Right lobe of liver (tissue), 6 donors: ENCODE results near the gene AUH. TPM values are rescaled to one million over a fixed set of nuclear protein-coding genes. Genes with fewer than 3 reads are reported as not detected.
A peak's percentile ranks its signal among the peaks of the same experiment; 100 is the strongest.

Experiments used
- ATAC-seq, 4 donors: fragments of 200-7000 bp; cut with Tn5 transposase; one replicate each; pipeline ENCODE4 v1.9.1; 2020; ENCODE audit warnings: mild to moderate bottlenecking in 4 of 4, moderate library complexity in 4 of 4
- DNase-seq, 3 donors: peaks; one replicate each; pipeline ENCODE4 v3.0.0-alpha.2; 2020
- H3K27ac ChIP-seq, 3 donors: fragments of 200-600 bp; one replicate each; pipeline ENCODE4 v1.8.0; 2022
- H3K27me3 ChIP-seq, 2 donors: fragments of 200-600 bp; one replicate each; pipeline ENCODE4 v1.8.0; 2022
- H3K36me3 ChIP-seq, 4 donors: fragments of 200-600 bp; sonication (generic) in 1 of 4; one replicate each; pipeline versions ENCODE4 v1.5.1 to v1.8.0; 2017 to 2022; ENCODE audit warnings: control low read depth in 1 of 4
- H3K4me1 ChIP-seq, 4 donors: fragments of 200-600 bp; sonication (generic) in 1 of 4; one replicate each; pipeline versions ENCODE4 v1.5.1 to v1.8.0; 2017 to 2022; ENCODE audit warnings: control low read depth in 1 of 4
- H3K4me3 ChIP-seq, 3 donors: fragments of 200-600 bp; one replicate each; pipeline ENCODE4 v1.8.0; 2022
- H3K9me3 ChIP-seq, 4 donors: fragments of 200-600 bp; sonication (generic) in 1 of 4; one replicate each; pipeline versions ENCODE4 v1.5.1 to v1.8.0; 2017 to 2022; ENCODE audit warnings: control low read depth in 1 of 4
- CTCF ChIP-seq, 4 donors: fragments of 200-600 bp in 3 of 4; fragments of 450-650 bp in 1 of 4; IDR thresholded peaks; one replicate each; pipeline versions ENCODE4 v1.5.1 to v1.8.0; 2016 to 2022; ENCODE audit warnings: antibody characterized with exemption in 4 of 4, mild to moderate bottlenecking in 2 of 4
- POLR2A ChIP-seq: fragments of 450-650 bp; IDR thresholded peaks from one replicate; pipeline ENCODE4 v1.6.1; 2017; ENCODE audit warnings: antibody characterized with exemption, mild to moderate bottlenecking
- WGBS: methylation state at CpG from one replicate; pipeline ENCODE4 v1.1.6; 2018; ENCODE audit warnings: low coverage, low lambda C conversion rate; ENCODE audit not compliant: insufficient coverage; ENCODE audit errors: missing lambda C conversion rate; 5-methylcytosine and 5-hydroxymethylcytosine counted together
- intact Hi-C, 2 donors: fragments of 100-400 bp; cut with DNase I; formaldehyde crosslinking; loops; one replicate each; pipeline versions ENCODE4 v1.11.2 to v1.14.1; 2022
- long read RNA-seq: library from polyadenylated mRNA; unstranded; transcript quantifications from one replicate; pipeline ENCODE4 v2.0.0, GENCODE V29; 2019
- total RNA-seq, 6 experiments: library from RNA; depleted of rRNA in 2 of 6; stranded (reverse); fragments of >200 nt in 2 of 6; fragmentation: NEBNext Ultra II Directional in 3 of 6; extraction: Animal tissue kit (Norgen Biotek cat#: 25700) in 3 of 6; gene quantifications; one replicate each; pipeline versions ENCODE4 v1.1.0 to v1.2.4, GENCODE V29; 2016 to 2023
- donor health status: DM: no; HTN: yes; CAD: no.
- donor health status: DM: no; HTN: no; CAD: no.
- donor health status: DM: no; HTN: no; CAD: no.
- donor health status: DM: no; HTN: yes; CAD: no.
- donor health status: DM: no; HTN: yes; CAD: no.

AUH gene
- 10 to 100 TPM; 12.0 to 22.4 (median 18.4) TPM for total RNA-seq
- long read RNA-seq, partial matches to known transcripts = 0 of 1 reads
- long read RNA-seq, other reads (novel, unspliced or antisense) = 0 of 1 reads

DNA sequence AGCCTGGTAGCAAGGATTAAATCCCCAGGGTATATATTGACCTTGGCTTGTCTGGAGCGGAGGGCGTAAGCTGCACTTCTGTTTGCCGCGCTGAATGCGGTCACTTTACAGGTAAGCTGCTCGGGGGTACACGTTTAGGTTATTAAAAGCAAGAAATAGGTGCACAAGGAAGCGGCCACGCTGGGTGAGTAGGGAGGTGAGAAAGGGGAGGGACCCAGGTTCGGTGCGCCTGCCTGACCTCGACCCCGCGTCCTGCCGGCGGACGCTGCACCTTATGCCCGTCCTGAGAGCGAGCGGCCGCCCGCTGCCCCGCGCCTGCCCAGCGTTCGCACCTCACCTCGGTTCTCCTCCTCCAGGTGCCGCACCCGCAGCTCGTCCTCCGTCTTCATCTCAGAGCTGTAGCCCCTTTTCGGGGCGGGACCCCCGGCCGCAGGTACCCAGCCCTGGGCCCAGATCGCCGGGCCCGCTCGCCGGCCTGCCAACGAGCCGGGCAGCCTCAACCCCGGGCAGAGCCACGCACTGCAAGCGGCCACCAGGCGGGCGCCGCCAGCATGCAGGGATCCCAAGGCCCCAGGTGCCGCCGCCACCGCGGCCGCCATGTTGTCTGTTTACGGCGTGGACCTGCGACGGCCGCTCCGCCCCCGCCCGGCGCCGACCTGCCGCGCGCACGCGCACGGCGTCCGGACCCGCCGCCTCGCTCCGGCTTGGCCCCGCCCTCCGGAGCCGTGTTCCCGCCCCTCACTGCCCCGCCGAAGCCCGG is at the start of gene AUH:
Gene AUH (minus strand): TSS at position 628 of the 760 bp plus-strand sequence. CDS start 29 bp downstream, at position 599.
- Histone ChIP-seq H3K27ac (peak within 1 kb of the TSS; percentile 93 to 98 (median 97)), H3K4me1 (peaks cover 0 to 15% (median 5%) of the 10 kb centered on the region in 4 donors), H3K27me3 (no peaks in the 10 kb centered on the region), H3K4me3 (peak within 1 kb of the TSS; percentile 93 to 99 (median 94)), H3K9me3 (no peaks in the 10 kb centered on the region), H3K36me3 (no peaks in the 10 kb centered on the region)
- WGBS = 0% methylated on average over 7 of the region's 82 CpGs
- TF ChIP-seq POLR2A (peak; percentile 68), CTCF (IDR thresholded peaks at IDR 0.05) (no peak)
- intact Hi-C loops = no loop called here
- peak; percentile 96 to 99 (median 98) for ATAC-seq
- DNase-seq = peak; percentile 90 to 92 (median 90)

DNA sequence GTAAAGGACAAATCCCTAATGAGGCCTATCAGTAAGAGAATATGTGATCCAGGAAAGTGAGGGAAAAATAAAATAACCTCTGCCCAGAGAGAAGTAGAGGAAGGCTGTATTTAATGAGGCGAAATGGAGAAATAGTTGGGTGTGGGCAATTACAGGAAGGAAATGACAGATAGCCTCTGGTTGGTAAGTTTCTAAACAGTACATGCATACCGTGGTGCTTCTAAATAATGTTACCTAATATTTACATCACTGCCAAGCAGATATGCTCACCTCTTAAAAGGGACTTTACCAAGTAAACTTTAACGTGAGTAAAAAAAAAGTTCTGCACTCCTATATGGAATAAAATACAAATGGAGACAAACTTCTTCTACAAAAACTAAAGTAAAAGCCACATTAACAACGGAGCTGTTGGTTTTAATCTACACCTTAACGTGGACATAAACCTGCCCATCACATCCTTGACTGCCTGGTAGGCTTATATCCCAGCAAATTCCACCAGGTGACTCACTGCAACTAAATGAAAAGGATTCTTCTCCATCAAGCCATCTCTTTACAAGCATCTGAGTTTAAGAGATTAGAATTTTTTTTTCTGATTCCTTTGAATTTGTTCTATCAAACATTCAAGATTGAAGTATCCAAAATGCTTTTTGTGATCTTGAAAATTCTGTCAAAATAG is 49.5 kb upstream of the AUH start:
- TF ChIP-seq CTCF (IDR thresholded peaks at IDR 0.05) (no peak), POLR2A (no peak)
- Histone ChIP-seq H3K4me3 (no peak overlapping the region), H3K9me3 (no peaks in the 10 kb centered on the region), H3K36me3 (peaks cover 7 to 19% (median 15%) of the 10 kb centered on the region in 4 donors), H3K4me1 (peaks cover 0 to 6% (median 0%) of the 10 kb centered on the region in 4 donors), H3K27ac (no peak overlapping the region), H3K27me3 (no peaks in the 10 kb centered on the region)
- WGBS = 45% methylated on average over 5 of the region's 5 CpGs
- intact Hi-C loops = no loop called here
- DNase-seq (no peak), ATAC-seq (peak; percentile 32 to 52 (median 43))

GRCh38 chr9:91410161-91410560 is 48.4 kb upstream of the AUH start:
- no peak for TF ChIP-seq POLR2A
- TF ChIP-seq CTCF (IDR thresholded peaks at IDR 0.05) = no peak
- ATAC-seq (no peak), DNase-seq (no peak)
- Histone ChIP-seq H3K4me3 (no peak overlapping the region), H3K4me1 (peaks cover 0 to 3% (median 0%) of the 10 kb centered on the region in 4 donors), H3K9me3 (no peaks in the 10 kb centered on the region), H3K27me3 (no peaks in the 10 kb centered on the region), H3K36me3 (peaks cover 7 to 19% (median 15%) of the 10 kb centered on the region in 4 donors), H3K27ac (no peak overlapping the region)
- intact Hi-C loops = no loop called here
- 94% methylated on average over 10 of the region's 12 CpGs for WGBS

GRCh38 chr9:91408475-91408874 is 46.8 kb upstream of the AUH start:
- WGBS = 92% methylated on average over 1 of the region's 1 CpG
- DNase-seq (no peak), ATAC-seq (no peak)
- Histone ChIP-seq H3K27ac (no peak overlapping the region), H3K9me3 (no peaks in the 10 kb centered on the region), H3K36me3 (peaks cover 7 to 19% (median 15%) of the 10 kb centered on the region in 4 donors), H3K4me1 (peaks cover 0 to 3% (median 0%) of the 10 kb centered on the region in 4 donors), H3K27me3 (no peaks in the 10 kb centered on the region), H3K4me3 (no peak overlapping the region)
- TF ChIP-seq POLR2A = no peak
- no peak for TF ChIP-seq CTCF (IDR thresholded peaks at IDR 0.05)
- intact Hi-C loops = no loop called here
